NCI-H524 (cell line): ENCODE results near the gene GFOD2.

Experiments used
- DNase-seq, 2 experiments: peaks; one replicate each; lab custom pipeline; 2025; lab: John Stamatoyannopoulos, UW

The GFOD2 gene

DNA sequence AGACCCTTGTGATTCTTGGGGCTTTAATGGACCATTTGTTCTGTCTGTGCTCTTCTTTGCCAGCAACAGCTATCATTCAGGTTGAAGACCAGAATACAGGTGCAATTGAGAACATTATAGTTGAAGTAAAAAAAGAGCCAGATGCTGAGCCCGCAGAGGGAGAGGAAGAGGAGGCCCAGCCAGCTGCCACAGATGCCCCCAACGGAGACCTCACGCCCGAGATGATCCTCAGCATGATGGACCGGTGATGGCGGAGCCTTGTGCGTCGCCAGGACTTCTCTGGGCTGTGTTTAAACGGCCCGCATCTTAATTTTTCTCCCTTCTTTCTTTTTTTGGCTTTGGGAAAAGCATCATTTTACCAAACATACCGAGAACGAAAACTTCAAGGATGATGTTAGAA is 81.5 kb downstream of the GFOD2 start:
- no peak for DNase-seq

DNA sequence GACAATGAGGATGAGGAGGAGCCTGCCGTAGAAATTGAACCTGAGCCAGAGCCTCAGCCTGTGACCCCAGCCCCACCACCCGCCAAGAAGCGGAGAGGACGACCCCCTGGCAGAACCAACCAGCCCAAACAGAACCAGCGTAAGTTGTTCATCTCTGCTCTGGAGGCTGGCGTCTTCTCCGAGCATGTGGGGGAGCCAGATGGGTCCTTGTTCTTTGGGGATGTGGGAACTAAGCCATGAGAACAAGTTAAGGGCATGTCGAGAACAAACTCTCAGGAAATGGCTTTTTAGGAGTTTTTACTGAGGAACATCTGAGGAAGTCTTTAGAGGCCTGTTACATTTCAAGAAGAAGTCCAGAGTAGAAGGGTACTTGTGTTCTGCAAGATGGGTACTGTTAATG is 82.4 kb downstream of the GFOD2 start:
- DNase-seq = no peak

DNA sequence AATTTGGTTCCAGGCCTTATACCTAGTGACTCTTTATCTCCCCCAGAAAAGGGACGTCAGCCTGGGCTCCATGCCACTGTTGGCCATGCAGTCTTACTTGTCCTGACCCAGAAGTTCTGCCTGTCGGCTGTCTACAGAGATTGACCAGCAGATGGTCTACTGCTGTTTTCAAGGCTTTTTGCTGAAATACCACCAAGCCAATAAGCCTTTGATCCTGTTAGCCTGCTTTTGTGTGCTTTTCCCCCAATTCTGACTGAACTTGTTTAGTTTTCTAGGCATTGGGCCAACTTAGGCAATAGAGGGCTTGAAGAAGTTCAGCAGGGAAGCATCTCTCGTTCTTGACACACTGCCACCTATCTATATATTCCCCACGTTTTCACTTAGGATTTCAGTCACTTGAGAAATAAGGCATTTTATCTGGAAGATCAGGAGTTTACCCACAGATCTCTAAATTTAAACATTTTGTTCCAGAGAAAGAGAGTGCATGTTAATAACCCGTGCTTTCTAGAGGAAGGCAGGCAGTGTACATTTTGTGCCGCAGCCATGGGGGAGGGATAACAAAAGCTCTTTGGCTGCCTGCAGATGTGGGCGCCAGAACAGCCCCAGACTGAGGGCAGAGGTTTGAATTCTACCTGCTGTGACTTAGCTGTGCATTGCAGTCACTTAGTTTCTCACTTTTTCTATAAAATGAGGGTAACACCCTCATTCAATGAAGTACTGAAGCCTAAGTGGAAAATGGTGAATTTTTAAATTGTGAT is 86.5 kb downstream of the GFOD2 start:
- no peak for DNase-seq

DNA sequence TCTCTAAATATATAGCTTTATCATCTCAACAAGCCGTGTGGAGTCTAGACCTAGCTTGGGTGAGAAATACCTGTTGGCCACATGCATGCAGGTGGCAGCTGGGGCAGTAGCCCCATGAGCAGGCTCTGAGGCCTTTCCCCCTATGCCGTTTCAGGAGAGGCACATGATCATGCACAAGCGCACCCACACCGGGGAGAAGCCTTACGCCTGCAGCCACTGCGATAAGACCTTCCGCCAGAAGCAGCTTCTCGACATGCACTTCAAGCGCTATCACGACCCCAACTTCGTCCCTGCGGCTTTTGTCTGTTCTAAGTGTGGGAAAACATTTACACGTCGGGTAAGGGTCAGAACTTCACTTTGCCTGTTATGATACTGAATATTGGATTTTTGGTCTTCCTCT is 90.9 kb downstream of the GFOD2 start:
- no peak for DNase-seq
